ENCODE measurements around the gene KCNJ10.

The KCNJ10 gene

GRCh38 chr1:159985473-159985872, 84.5 kb downstream of the KCNJ10 start:
- no peak for DNase-seq

GRCh38 chr1:159983681-159984080, 86.3 kb downstream of the KCNJ10 start:
- no peak for DNase-seq

DNA sequence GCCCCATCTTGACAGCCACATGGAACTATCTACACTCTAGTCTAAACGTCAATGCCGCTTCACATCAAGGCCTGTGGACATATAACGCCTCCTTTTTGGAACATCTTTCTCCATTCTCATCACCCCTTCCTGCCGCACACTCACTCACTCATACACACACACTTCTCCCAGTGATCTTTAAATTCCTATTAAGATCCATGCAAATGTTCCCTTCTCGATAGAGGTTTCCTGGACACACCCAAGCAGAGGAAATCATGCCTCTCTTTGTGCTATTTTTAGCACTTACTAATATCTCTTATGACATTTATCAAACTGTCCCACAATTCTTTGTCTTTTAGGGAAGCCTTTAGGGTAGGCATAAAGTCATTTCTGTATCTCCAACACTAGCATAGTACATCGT, 87.7 kb downstream of the KCNJ10 start:
- DNase-seq: no peak

- DNase-seq: no peak
Observed at GRCh38 chr1:159981351-159982055, 88.5 kb downstream of the KCNJ10 start.

- no peak for DNase-seq
Observed at GRCh38 chr1:159980786-159981185, 89.2 kb downstream of the KCNJ10 start.

- DNase-seq: no peak
Observed at GRCh38 chr1:159980076-159980475, 89.9 kb downstream of the KCNJ10 start.

DNA sequence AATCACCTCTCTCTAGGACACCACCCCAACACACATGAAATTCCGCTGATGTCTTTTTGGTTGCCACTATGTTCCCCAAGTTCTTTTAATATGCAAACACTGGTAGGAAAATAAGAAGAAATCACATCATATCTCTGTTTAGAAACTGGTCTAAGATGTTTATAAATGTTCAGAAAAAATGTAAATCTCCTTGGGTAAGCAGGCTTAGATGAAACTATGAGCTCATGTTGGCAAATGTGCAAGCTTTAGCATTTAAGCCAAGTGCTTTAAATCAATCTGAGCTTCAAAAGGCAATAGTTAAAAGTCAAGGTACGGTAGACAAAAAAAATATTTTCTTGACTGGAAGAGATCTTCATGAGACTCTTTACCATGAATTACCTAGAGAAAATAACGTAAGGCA, 90.7 kb downstream of the KCNJ10 start:
- no peak for DNase-seq

- no peak for DNase-seq
Observed at GRCh38 chr1:159978107-159978398, 91.9 kb downstream of the KCNJ10 start.

DNA sequence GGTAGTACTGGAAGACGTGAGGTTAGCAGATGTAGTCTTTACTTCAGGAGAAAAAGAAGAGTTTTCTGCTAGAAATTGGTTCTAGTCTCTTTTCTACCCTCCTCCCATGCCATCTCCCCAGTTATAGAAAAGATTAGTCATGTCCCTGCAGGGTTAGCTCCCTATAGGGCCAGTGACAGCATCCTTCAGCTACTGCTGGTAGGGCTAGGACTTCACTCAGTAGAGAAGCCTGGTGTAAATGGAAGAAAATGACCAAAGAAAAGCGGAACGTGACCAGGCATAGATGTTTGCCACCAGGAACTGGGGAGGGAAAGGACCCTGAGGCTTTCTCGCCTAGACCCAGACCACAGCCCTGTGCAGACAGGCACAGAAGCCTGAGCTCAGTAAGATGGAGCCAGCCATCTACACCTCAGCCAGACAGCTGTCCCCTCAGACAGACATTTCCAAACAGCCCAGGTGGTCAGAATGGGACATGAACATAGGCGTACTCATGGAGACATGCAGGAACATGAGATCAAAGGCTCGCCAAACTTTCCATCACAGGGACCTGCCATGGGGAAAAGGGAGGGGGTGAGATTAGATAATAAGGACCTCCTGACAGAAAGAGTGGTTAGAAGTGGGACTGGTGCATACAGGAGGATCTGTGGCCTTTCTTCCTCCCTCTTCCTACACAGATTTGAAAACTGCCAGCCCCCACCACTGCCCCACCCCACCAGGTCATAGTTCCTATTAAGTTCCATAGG, 92.4 kb downstream of the KCNJ10 start:
- DNase-seq: no peak

DNA sequence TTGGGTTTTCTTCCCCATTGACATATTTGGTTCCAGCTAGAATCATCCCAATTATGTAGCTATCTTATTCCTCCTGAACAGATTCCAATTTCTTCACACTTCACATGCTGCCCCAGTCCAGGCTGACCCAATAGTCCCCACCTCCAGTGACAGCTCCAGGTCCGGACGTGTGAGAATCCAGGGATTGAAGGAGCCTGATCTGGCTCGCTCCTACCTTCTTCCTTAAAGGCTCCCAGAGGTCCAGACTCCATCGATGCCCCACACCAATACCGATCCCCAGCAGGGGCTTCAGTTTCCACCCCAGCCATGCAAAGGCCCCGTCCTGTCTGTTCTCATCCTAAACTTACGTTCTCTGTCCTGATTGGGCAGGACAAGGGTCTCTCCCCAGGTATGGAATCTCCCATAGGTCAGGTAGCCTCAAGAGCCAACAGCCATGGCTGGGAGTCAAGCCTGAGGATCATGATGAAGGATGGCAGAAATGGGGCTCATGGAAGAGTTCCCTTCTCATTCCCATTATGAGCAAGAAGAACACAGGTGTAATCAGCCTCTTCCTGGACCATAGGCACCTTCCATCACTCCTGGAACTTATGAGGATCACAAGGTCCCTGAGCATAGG, 95.5 kb downstream of the KCNJ10 start:
- DNase-seq: no peak

GRCh38 chr1:159973350-159973940, 96.5 kb downstream of the KCNJ10 start:
- no peak for DNase-seq

- DNase-seq: no peak
Observed at GRCh38 chr1:159972443-159973205, 97.3 kb downstream of the KCNJ10 start.

DNA sequence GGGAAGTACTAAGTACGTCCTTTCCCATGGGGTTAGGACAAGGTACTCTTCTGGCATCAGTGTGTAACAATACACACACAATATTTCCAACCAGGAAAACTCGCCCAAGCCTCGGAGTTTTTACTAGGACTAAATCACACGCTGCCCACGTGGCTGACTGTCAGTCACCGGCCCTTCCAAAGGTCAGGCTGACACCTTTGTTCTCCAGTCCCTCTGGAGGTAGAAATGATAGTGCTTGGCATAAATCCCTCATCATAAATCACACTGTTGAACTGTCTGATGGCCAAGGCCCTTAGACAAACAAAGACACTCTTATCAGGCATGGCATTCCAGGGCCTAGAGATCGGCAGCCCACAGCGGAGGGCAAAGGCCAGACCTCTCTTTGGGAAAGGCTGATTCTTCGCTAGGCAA, 99.0 kb downstream of the KCNJ10 start:
- no peak for DNase-seq

GRCh38 chr1:159968901-159969300, 101.1 kb downstream of the KCNJ10 start:
- DNase-seq: no peak

DNA sequence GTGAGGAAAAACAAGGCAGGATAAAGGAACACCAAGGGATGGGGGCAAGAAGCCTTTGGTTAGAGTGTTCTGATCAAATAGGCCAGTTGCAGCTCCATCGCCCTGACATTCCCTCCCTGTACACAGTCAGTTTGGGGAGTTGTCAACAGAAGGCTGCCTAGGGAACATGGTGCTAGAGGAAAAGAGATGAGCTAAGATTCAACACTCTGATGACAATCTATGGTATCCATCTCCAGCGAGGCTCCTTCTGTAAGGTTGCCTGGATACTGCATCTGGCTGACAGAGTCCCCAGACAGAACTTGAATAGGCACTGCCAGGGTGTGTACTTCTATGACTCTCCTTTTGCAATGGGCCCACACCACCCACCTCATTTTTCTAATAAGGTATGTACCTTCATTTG, 104.7 kb downstream of the KCNJ10 start:
- no peak for DNase-seq

- DNase-seq: no peak
Observed at GRCh38 chr1:159964144-159964543, 105.8 kb downstream of the KCNJ10 start.

GRCh38 chr1:159962176-159962575, 107.8 kb downstream of the KCNJ10 start:
- no peak for DNase-seq

- no peak for DNase-seq
Observed at GRCh38 chr1:159961636-159962035, 108.3 kb downstream of the KCNJ10 start.

GRCh38 chr1:159960721-159961381, 109.1 kb downstream of the KCNJ10 start:
- no peak for DNase-seq

DNA sequence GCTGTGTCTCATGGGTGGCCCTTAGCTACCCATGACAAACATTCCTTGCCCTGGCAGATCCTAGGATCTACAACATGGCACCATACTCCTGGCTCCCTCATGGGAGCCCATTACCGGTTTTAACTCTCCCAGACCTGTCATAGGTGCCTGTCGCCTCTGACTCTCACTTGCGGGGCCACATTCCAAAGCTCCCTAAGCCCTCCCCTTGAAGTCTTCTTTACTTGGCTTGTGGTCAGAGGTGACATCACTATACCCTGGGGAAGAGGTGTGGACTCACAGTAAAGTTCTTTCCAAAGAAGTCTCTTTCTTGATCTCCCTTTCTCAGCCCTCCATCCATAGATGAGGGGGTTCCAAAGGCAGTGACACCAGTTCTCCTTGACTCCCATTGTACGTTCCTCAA, 110.5 kb downstream of the KCNJ10 start:
- DNase-seq: no peak

DNA sequence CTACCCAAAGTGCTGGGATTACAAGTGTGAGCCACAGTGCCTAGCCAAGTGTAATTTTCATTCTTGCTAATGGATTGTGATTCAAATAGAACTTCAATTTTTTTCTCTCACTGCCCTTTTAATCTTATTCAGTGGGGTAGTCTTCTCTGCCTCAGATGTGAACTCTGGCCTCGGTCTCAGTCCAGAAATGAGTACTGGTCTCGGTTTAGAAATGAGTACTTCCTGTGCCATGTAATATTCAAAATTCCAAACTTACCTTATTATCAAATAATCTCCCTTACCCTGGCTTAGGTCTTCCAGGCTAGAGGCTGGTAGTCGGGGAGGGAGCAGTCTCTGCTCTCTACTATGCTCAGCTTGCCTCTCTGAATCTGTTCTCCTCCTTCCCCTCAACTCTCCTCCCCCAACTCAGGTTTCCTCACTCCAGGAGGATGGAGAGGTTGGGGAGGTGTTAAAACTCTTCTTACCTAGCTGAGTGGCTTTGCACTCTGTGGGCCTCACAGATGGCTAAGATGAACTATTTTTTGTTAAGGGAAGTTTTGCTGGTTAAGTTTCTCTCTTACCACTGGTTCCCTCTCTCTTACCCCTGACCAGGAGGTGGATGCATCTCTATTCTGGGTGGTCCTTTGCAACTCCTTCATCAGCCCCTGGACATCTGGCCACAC, 111.1 kb downstream of the KCNJ10 start:
- DNase-seq: no peak

DNA sequence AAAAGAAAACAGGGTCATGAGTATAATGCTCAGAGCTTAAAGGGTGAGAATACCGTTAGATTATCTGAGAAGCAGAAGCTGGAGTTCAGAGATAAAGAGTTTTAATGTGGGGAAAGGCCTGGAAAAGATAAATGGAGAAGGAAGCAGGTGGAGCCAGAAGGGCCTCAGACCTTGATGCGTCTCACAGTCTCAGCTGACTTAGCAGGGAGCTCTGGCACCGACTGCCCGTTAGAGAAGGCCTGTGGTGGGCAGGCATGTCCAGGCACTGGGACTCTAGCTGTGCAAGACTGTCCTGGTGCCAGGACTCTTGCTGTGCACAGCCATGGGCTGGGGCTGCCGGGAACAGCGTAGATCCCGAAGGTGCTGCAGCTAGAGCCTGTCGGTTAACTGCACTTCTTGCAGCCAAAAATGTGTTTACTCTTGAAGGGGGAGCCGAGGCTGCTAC, 112.1 kb downstream of the KCNJ10 start:
- DNase-seq: no peak

Measured in NCI-H1930 (cell line).